Fibroblast of gingiva (primary cell): ENCODE data around the gene PNPLA8.
"Not testable (repeated sequence)": the region's sequence is repeated elsewhere in the genome, so short reads cannot be mapped to it uniquely, and the experiment has no call there.

ENCODE experiments used
- DNase-seq: peaks from one replicate; pipeline ENCODE4 v3.0.0-alpha.2; 2011; ENCODE audit warnings: low read depth

Gene PNPLA8

GRCh38 chr7:108529341-108529740 is 3.4 kb upstream of the PNPLA8 start:
- no peak for DNase-seq

- DNase-seq: no peak
These were observed 2.3 kb upstream of the PNPLA8 start for GRCh38 chr7:108528183-108528712.

DNA sequence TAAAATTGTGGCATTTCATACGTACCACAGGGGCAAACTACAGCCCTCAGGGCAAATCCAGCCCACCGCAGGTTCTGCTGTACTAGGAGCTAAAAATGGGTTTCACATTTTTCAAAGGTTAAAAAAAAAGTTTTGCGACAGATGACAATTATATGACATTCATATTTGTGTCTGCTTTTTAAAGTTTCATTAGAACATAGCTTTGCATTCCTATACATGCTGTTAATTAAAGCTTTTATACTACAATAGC is 758 bp upstream of the PNPLA8 start:
- no peak for DNase-seq

DNA sequence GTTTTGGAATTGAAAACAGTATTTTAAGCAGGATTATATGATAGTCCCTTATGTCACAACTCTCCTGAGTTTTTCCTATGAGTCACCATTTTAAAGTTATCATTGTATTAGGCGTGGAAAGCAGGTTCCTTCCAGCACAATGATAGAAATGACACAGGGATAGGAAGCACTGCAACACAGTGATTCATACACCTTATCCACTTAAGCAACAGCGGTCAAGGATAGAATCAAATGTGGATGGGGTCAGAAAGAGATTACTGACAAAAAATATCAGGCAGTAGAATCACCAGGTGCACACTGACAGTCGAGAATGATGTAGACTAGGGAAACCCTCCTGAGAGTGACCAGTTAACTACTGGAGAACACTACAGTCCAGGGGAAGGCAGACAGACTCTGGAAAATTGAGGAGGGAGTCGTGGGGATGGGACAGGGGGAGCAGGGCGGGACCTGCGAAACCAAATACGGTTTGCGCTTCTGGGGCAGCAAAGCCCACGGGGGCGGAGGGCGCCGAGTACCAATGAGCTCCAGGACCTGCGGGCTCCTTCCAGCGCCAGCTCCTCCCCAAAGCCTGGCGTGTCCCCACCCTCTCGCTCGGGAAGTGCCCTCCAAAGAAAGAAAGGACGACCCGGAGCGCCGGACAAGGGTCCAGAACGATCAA is 479 bp downstream of the PNPLA8 start:
- DNase-seq: peak; percentile 89

GRCh38 chr7:108522780-108523179 is 3.2 kb downstream of the PNPLA8 start:
- DNase-seq: no peak

DNA sequence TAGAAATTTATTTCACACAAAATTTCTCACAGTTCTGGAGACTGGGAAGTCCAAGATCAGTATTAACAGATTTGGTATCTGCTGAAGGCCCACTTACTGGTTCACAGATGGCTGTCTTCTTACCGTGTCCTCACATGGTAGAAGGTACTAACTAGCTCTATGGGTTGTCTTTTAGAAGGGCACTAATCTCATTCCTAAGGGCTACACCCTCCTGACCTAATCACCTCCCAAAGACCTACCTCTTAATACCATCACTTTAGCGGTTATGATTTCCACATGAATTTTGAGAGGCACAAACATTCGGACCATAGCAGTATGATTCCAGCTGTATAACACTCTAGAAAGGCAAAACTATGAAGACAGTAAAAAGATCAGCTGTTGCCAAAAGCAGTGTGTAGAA is 8.0 kb downstream of the PNPLA8 start:
- no peak for DNase-seq

- DNase-seq: no peak
These were observed 10.3 kb downstream of the PNPLA8 start for GRCh38 chr7:108515630-108516029.

GRCh38 chr7:108515013-108515412 is 10.9 kb downstream of the PNPLA8 start:
- peak; percentile 79 for DNase-seq

DNA sequence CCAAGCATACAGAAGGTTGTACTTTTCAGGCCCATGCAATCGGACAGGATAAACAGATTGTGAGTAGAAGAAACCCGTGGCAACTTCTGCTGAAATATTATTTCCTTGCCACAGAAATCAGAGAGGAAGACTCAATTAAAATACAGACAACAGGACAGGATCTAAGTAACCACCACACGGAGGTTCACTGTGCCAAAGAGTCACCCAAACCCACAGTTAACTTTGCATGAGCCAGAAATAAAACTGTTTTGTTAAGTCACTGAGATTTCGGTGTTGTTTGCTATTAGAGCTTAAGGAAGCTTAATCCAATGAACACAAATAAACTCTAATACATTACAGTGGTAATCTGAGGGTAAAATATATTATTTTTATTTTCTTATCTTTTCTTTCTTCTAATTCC is 14.0 kb downstream of the PNPLA8 start:
- DNase-seq: no peak

DNA sequence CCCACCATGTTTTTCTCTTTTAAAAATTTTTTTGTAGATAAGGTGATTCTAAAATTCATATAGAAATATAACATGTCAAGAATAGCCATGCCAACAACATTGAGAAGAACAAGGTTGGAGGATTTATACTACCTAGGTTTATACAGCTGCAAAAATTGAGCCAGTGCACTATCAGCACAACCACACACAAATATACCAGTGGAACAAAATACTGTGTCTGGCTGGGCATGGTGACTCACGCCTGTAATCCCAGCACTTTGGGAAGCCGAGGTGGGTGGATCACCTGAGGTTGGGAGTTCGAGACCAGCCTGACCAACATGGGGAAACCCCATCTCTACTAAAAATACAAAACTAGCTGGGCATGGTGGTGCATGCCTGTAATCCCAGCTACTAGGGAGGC is 21.4 kb downstream of the PNPLA8 start:
- DNase-seq: not testable (repeated sequence)

GRCh38 chr7:108503112-108504026 is 22.6 kb downstream of the PNPLA8 start:
- DNase-seq: peak; percentile 91

- DNase-seq: no peak
These were observed 26.4 kb downstream of the PNPLA8 start for GRCh38 chr7:108499566-108499965.

- no peak for DNase-seq
These were observed 27.5 kb downstream of the PNPLA8 start for GRCh38 chr7:108498481-108498880.

DNA sequence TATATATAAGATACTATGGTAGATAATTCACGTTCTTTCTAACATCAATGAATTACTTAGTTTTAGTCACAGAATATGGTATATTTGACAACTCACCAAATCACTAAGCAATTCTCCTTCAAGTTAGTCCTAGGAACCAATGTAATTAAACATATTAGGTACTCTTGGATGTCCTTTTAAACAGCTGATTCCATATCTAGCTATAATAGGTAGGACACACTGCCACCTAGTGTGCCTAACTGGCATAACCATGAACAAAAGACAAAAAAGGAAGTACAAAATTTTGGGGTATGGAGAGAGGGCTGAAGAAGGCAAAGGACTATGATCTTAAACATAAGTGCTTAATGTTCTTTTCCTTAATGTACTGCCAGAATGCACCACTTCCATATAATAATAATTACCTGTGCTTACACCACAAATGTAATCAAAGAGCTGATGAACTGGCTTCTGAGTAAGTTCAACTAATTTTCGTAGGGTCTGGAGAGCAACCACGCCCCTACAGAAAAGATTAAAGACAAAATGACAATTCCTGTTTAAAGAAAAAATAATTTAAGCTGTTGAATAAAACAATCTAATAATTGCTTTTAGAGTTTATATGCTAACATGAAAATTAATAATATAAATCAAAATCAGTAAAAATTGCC is 28.7 kb downstream of the PNPLA8 start:
- peak; percentile 33 for DNase-seq

- no peak for DNase-seq
These were observed 33.2 kb downstream of the PNPLA8 start for GRCh38 chr7:108492742-108493141.

- DNase-seq: no peak
These were observed 37.0 kb downstream of the PNPLA8 start for GRCh38 chr7:108488768-108489538.

- DNase-seq: no peak
These were observed 38.3 kb downstream of the PNPLA8 start for GRCh38 chr7:108487646-108488045.

- no peak for DNase-seq
These were observed 39.5 kb downstream of the PNPLA8 start for GRCh38 chr7:108486291-108486966.

GRCh38 chr7:108484137-108484536 is 41.8 kb downstream of the PNPLA8 start:
- DNase-seq: no peak

GRCh38 chr7:108480311-108480710 is 45.6 kb downstream of the PNPLA8 start:
- no peak for DNase-seq

- no peak for DNase-seq
These were observed 46.2 kb downstream of the PNPLA8 start for GRCh38 chr7:108479751-108480150.

- DNase-seq: no peak
These were observed 46.8 kb downstream of the PNPLA8 start for GRCh38 chr7:108479118-108479517.
